ENCODE measurements around the gene ASCL2. TPM values are rescaled to one million over a fixed set of nuclear protein-coding genes. Genes with fewer than 3 reads are reported as not detected.

ASCL2 gene
- total and polyA plus RNA-seq, 2 donors (not counting 3 experiments of a cell fraction or from before 2014, with no cell fraction given): not detected

DNA sequence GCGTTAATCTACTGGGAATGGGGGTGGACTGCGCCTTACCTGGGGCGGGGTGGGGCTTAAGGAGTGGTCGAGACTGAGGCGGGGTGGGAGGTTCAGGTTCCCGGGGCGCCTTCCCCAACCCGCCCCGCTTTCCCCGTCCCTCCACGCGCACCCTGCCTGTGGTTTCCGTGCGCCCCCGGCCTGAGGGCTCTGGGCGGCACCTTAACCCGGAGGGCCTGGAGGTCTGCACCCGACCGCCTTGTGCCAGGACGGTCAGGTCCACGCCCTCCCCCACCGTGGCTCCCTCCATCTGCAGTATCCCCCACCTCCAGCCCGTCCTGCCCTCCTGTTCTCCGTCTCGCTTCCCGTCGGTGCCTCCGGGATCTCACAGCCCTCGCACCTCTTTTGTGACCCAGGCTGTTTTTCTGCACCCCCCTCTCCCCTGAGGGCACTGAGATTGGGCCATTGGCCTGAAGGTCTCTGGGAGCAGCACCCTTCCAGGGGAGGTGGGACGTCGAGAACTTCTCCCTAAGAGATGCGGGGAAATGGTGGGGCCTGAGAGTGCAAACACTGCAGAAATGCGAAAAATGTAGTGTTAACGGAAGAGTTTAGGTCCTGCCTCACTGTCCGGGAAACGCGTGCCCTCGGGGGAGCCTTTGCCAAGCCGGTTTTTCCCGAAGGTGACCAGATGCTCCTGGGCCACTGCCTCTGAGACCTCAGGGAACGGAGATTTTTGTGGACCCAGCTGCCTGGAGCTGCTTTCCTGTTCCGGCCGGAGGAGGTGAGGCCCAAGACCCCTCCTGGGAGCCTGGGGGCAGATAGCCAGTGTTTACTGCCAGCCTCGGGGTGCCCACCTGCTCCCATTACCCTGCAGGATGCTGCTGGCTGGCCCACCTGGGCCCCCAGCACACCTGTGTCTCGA lies 1.2 kb upstream of the ASCL2 start:
- peaks cover 32 to 37% of the 10 kb centered on the region in 2 experiments for H3K27me3 ChIP-seq (ENCODE audit: control insufficient read depth in 2 of 2, insufficient read depth in 2 of 2, low read length in 2 of 2)
- intact Hi-C loops (cut with micrococcal nuclease): no loop called here

DNA sequence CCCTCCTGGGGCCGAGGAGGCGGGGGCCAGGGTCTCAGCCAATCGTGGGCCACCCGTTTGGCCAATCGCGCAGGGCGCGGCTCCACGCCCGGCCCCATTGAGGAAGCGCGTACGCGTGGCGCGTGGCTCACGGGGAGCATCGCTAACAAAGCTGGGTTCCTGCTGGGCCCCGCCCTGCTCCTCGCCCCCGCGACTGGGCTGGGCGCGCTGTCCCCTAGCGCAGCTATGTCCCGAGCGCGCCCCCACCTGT lies 614 bp upstream of the ASCL2 start:
- intact Hi-C loops (cut with micrococcal nuclease): no loop called here

More for the DNA sequence above, 1.2 kb upstream of the ASCL2 start:
- POLR2A ChIA-PET: no interaction called here
- Histone ChIP-seq H2AFZ (ENCODE audit: low read depth, low read length) (no peak overlapping the region), H3K79me2 (ENCODE audit: control insufficient read depth, insufficient read depth, low read length) (no peaks in the 10 kb centered on the region), H3K36me3 (ENCODE audit: control insufficient read depth in 2 of 2, extremely low read depth in 1 of 2, insufficient read depth in 2 of 2, low read length in 2 of 2) (no peaks in the 10 kb centered on the region), H3K9me1 (replicated peaks; ENCODE audit: control insufficient read depth, extremely low read depth, insufficient read depth, low read length) (no peaks in the 10 kb centered on the region), H4K20me1 (replicated peaks; ENCODE audit: control insufficient read depth, extremely low read depth, insufficient read depth, low read length) (no peaks in the 10 kb centered on the region), H3K9me3 (replicated peaks; ENCODE audit: control insufficient read depth, insufficient read depth, low read length) (no peaks in the 10 kb centered on the region), H3K9ac (replicated peaks; ENCODE audit: extremely low read depth, insufficient read depth, low read length) (no peak overlapping the region), H3K4me2 (ENCODE audit: insufficient read depth, low read length) (no peak overlapping the region), H3K4me1 (ENCODE audit: control insufficient read depth, extremely low read depth, insufficient read depth, low read length) (no peaks in the 10 kb centered on the region), H3K4me3 (replicated peaks in 1 of 3; ENCODE audit: insufficient read depth in 1 of 3, low read depth in 1 of 3, low read length in 3 of 3) (no peak overlapping the region), H3K27ac (ENCODE audit: insufficient read depth, low read depth, low read length) (no peak overlapping the region)
- DNase-seq (ENCODE audit: low read depth, low spot score) (no peak), FAIRE-seq (no peak)
- CTCF ChIA-PET: no interaction called here
- BruUV-seq (replicated peaks): no TSS peak
- TF ChIP-seq FOS (IDR thresholded peaks at IDR 0.05; ENCODE audit: borderline replicate concordance, insufficient read depth, low read length) (no peak), POLR2AphosphoS5 (IDR thresholded peaks at IDR 0.05; ENCODE audit: insufficient read depth, low read depth, low read length) (no peak), EZH2 (IDR thresholded peaks at IDR 0.05; ENCODE audit: borderline replicate concordance, low read depth, low read length, severe bottlenecking) (no peak)
- dilution Hi-C loops (cut with MboI; ENCODE audit: extremely low pct_ligation_motif_present, low sequenced_read_pairs): no loop called here

More for the DNA sequence above, 614 bp upstream of the ASCL2 start:
- H3K27ac ChIP-seq (ENCODE audit: insufficient read depth, low read depth, low read length): no peak overlapping the region
- no peaks in the 10 kb centered on the region for H3K9me1 ChIP-seq (replicated peaks; ENCODE audit: control insufficient read depth, extremely low read depth, insufficient read depth, low read length)
- ChIA-PET CTCF (no interaction called here), POLR2A (no interaction called here)
- H3K9ac ChIP-seq (replicated peaks; ENCODE audit: extremely low read depth, insufficient read depth, low read length): no peak overlapping the region
- no peaks in the 10 kb centered on the region for H3K36me3 ChIP-seq (ENCODE audit: control insufficient read depth in 2 of 2, extremely low read depth in 1 of 2, insufficient read depth in 2 of 2, low read length in 2 of 2)
- H3K79me2 ChIP-seq (ENCODE audit: control insufficient read depth, insufficient read depth, low read length): no peaks in the 10 kb centered on the region
- no peak overlapping the region for H3K4me3 ChIP-seq (replicated peaks in 1 of 3; ENCODE audit: insufficient read depth in 1 of 3, low read depth in 1 of 3, low read length in 3 of 3)
- no peak overlapping the region for H3K4me2 ChIP-seq (ENCODE audit: insufficient read depth, low read length)
- no peak for FAIRE-seq
- no peaks in the 10 kb centered on the region for H3K9me3 ChIP-seq (replicated peaks; ENCODE audit: control insufficient read depth, insufficient read depth, low read length)
- H3K4me1 ChIP-seq (ENCODE audit: control insufficient read depth, extremely low read depth, insufficient read depth, low read length): no peaks in the 10 kb centered on the region
- TF ChIP-seq MYC (IDR thresholded peaks at IDR 0.05; ENCODE audit: low read depth, low read length) (no peak), FOS (IDR thresholded peaks at IDR 0.05; ENCODE audit: borderline replicate concordance, insufficient read depth, low read length) (no peak), EZH2 (IDR thresholded peaks at IDR 0.05; ENCODE audit: borderline replicate concordance, low read depth, low read length, severe bottlenecking) (no peak)
- H4K20me1 ChIP-seq (replicated peaks; ENCODE audit: control insufficient read depth, extremely low read depth, insufficient read depth, low read length): no peaks in the 10 kb centered on the region
- dilution Hi-C loops (cut with MboI; ENCODE audit: extremely low pct_ligation_motif_present, low sequenced_read_pairs): no loop called here
- no peak for DNase-seq (ENCODE audit: low read depth, low spot score)
- BruUV-seq (replicated peaks): no TSS peak
- H2AFZ ChIP-seq (ENCODE audit: low read depth, low read length): no peak overlapping the region
- peaks cover 31 to 37% of the 10 kb centered on the region in 2 experiments for H3K27me3 ChIP-seq (ENCODE audit: control insufficient read depth in 2 of 2, insufficient read depth in 2 of 2, low read length in 2 of 2)

All from endothelial cell of umbilical vein (primary cell).